ENCODE data around the gene SETBP1. TPM values are rescaled to one million over a fixed set of nuclear protein-coding genes. Genes with fewer than 3 reads are reported as not detected.

The SETBP1 gene
- total and polyA plus RNA-seq, 2 of the 4 experiments (the other 2 are of a cell fraction): 0.19 to 0.36 TPM

- no peak overlapping the region for H4K5ac ChIP-seq (ENCODE audit: low read depth, low read length)
- H3K36me3 ChIP-seq (ENCODE audit: control insufficient read depth, insufficient read depth, low read length): no peaks in the 10 kb centered on the region
- intact Hi-C loops (cut with micrococcal nuclease): no loop called here
- H3K18ac ChIP-seq (ENCODE audit: low read depth, low read length): no peak overlapping the region
- no peak overlapping the region for H2AK9ac ChIP-seq (replicated peaks; ENCODE audit: low read depth, low read length, poor library complexity)
- H3K4ac ChIP-seq (ENCODE audit: low read depth, low read length): no peak overlapping the region
- no peak overlapping the region for H2BK20ac ChIP-seq (ENCODE audit: low read depth, low read length)
- WGBS, 2 experiments (ENCODE audit: extremely low coverage in 2 of 2, insufficient read length in 1 of 2): no CpG with 5 or more reads among the region's 2 CpGs
- H3K79me1 ChIP-seq (ENCODE audit: low read depth in 1 of 2, low read length in 2 of 2): no peaks in the 10 kb centered on the region
- H3K4me1 ChIP-seq (ENCODE audit: control insufficient read depth, insufficient read depth, low read length): no peaks in the 10 kb centered on the region
- H3K27me3 ChIP-seq (ENCODE audit: control insufficient read depth, insufficient read depth, low read length): no peaks in the 10 kb centered on the region
- no peak overlapping the region for H4K8ac ChIP-seq (ENCODE audit: low read depth in 2 of 2, low read length in 2 of 2)
- H3K4me3 ChIP-seq (ENCODE audit: insufficient read depth, low read depth, low read length): no peak overlapping the region
- no peak overlapping the region for H3K23ac ChIP-seq (ENCODE audit: low read depth, low read length)
- no peak for ATAC-seq (ENCODE audit: low read depth)
- H2BK5ac ChIP-seq (ENCODE audit: low read depth, low read length, poor library complexity, severe bottlenecking): no peak overlapping the region
- dilution Hi-C loops (cut with HindIII; ENCODE audit: low sequenced_read_pairs, unreplicated experiment): no loop called here
- no peak overlapping the region for H3K14ac ChIP-seq (replicated peaks; ENCODE audit: low read depth, low read length)
- ChIA-PET CTCF (interaction anchor here (1.0 kb wide), 1 partner anchor 21 kb away, joined by 3 read pairs; no protein-coding TSS in a partner anchor), POLR2A (ENCODE audit: unreplicated experiment) (no interaction called here)
- no peak for TF ChIP-seq CEBPB (IDR thresholded peaks at IDR 0.05; ENCODE audit: low read depth, low read length)
- TF ChIP-seq NFE2L2 (IDR thresholded peaks at IDR 0.05; ENCODE audit: low read depth, low read length): no peak
- TF ChIP-seq MXI1 (IDR thresholded peaks at IDR 0.05; ENCODE audit: borderline replicate concordance, low read depth, low read length): no peak
- TF ChIP-seq MAFK (IDR thresholded peaks at IDR 0.05; ENCODE audit: low read depth, low read length): no peak
- no peak for TF ChIP-seq RAD21 (IDR thresholded peaks at IDR 0.05; ENCODE audit: low read length)
- TF ChIP-seq FOS (IDR thresholded peaks at IDR 0.05; ENCODE audit: low read depth, low read length): no peak
- TF ChIP-seq POLR2A (IDR thresholded peaks at IDR 0.05; ENCODE audit: low read depth, low read length): no peak
- TF ChIP-seq SMC3 (IDR thresholded peaks at IDR 0.05; ENCODE audit: low read depth, low read length): no peak
- no peak for TF ChIP-seq ELK1 (IDR thresholded peaks at IDR 0.05; ENCODE audit: borderline replicate concordance, low read depth, low read length)
- no peak for TF ChIP-seq RCOR1 (IDR thresholded peaks at IDR 0.05; ENCODE audit: insufficient replicate concordance, low read length)
- TF ChIP-seq BHLHE40 (IDR thresholded peaks at IDR 0.05; ENCODE audit: low read depth, low read length): no peak
- H4K91ac ChIP-seq (ENCODE audit: insufficient read depth, low read depth, low read length): no peak overlapping the region
- no peaks in the 10 kb centered on the region for H3K9me3 ChIP-seq (ENCODE audit: control insufficient read depth, insufficient read depth, low read length)
- no peak overlapping the region for H3K27ac ChIP-seq (ENCODE audit: insufficient read depth, low read length)
- BruUV-seq (replicated peaks): no TSS peak
- H2AFZ ChIP-seq (replicated peaks; ENCODE audit: low read length, poor library complexity): no peak overlapping the region
- DNase-seq: no peak
- H3K4me2 ChIP-seq (ENCODE audit: low read depth, low read length): no peak overlapping the region
- H3K9me1 ChIP-seq (ENCODE audit: insufficient read depth, low read length): no peaks in the 10 kb centered on the region
- H2BK120ac ChIP-seq (ENCODE audit: low read depth, low read length): no peak overlapping the region
- no peaks in the 10 kb centered on the region for H4K20me1 ChIP-seq (ENCODE audit: insufficient read depth, low read length)
- in situ Hi-C loops (cut with MboI; ENCODE audit: low sequenced_read_pairs): no loop called here
- H3K56ac ChIP-seq (ENCODE audit: extremely low read depth, insufficient read depth, low read length): no peak overlapping the region
- no peak overlapping the region for H2BK15ac ChIP-seq (ENCODE audit: low read depth, low read length)
- no peak overlapping the region for H2AK5ac ChIP-seq (ENCODE audit: low read depth, low read length)
- H3K9ac ChIP-seq (ENCODE audit: low read depth, low read length): no peak overlapping the region
Observed at GRCh38 chr18:44957461-44957860, 276.8 kb downstream of the SETBP1 start.

All from IMR-90 (cell line).